GM18498 (cell line): ENCODE data around the gene WWP2.
"Not testable (repeated sequence)": the region's sequence is repeated elsewhere in the genome, so short reads cannot be mapped to it uniquely, and the experiment has no call there.

Source experiments
- ATAC-seq: cut with Tn5 transposase; IDR thresholded peaks from one replicate; pipeline ENCODE4 v1.9.1; 2021; ENCODE audit warnings: mild to moderate bottlenecking, moderate library complexity; ENCODE audit not compliant: unreplicated experiment

Gene WWP2

GRCh38 chr16:69972935-69973334 is 210.8 kb downstream of the WWP2 start:
- not testable (repeated sequence) for ATAC-seq

DNA sequence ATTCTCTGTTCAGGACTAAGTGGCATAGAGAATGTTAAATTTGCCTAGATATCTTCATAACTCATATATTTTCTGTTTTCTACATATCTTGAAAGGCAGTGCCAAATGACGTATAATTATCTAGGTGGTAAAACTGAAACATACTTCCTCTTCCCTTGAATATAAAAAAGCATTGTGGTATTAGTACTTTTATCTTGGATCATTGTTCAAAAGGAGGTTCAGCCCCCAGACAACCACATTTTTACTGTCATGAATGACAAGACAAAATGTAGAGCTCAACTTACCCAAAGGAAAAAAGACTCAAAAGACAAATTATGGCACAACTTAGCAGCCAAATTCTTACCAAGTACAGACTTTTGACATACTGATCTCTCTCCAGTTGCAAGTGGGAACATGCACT is 223.1 kb downstream of the WWP2 start:
- ATAC-seq = not testable (repeated sequence)
